ENCODE results near the gene GPR15. TPM values are rescaled to one million over a fixed set of nuclear protein-coding genes. Genes with fewer than 3 reads are reported as not detected.

GPR15 gene
- total RNA-seq, 2 donors from 2014 or later: not detected

DNA sequence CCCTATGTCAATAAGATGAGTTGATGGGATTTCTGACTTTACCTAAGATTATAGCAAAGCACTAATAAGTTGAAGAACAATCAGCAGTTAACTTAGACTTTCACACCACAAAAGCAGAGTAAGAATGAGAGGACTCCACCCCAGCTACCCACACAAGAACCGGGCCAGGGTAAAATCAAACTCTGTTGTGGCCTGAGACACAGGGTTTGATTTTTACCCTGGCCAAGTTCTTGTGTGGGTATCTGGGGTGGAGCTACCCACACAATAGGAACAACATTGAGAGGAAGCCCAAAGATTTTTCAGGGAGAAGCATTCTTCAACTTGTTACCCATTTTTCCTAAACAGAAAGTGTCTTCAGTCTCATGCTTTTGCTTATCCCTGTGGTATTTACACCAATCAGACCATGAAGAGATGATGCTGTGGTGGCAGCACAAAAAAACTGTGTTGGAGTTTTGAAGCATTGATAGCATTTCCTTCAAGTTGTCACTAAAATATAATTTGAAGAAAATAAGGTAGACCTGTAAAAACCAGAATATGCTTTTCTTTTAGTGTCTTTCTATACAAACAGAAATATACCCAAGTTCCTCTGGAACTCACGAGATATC lies 36.0 kb downstream of the GPR15 start:
- intact Hi-C loops (cut with DNase I): no loop called here
- no peaks in the 10 kb centered on the region for H3K4me1 ChIP-seq
- DNase-seq (no peak), ATAC-seq (no peak)
- H3K27ac ChIP-seq: no peak overlapping the region
- 52 to 67% methylated on average over 2 of the region's 2 CpGs for WGBS, 2 donors
- no peaks in the 10 kb centered on the region for H3K9me3 ChIP-seq
- no peak overlapping the region for H3K4me3 ChIP-seq
- H3K27me3 ChIP-seq: no peaks in the 10 kb centered on the region
- TF ChIP-seq, protein P1, sequence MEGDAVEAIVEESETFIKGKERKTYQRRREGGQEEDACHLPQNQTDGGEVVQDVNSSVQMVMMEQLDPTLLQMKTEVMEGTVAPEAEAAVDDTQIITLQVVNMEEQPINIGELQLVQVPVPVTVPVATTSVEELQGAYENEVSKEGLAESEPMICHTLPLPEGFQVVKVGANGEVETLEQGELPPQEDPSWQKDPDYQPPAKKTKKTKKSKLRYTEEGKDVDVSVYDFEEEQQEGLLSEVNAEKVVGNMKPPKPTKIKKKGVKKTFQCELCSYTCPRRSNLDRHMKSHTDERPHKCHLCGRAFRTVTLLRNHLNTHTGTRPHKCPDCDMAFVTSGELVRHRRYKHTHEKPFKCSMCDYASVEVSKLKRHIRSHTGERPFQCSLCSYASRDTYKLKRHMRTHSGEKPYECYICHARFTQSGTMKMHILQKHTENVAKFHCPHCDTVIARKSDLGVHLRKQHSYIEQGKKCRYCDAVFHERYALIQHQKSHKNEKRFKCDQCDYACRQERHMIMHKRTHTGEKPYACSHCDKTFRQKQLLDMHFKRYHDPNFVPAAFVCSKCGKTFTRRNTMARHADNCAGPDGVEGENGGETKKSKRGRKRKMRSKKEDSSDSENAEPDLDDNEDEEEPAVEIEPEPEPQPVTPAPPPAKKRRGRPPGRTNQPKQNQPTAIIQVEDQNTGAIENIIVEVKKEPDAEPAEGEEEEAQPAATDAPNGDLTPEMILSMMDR (IDR thresholded peaks at IDR 0.05): no peak
- TF ChIP-seq POLR2A (IDR thresholded peaks at IDR 0.05): no peak
- no peaks in the 10 kb centered on the region for H3K36me3 ChIP-seq (replicated peaks in 1 of 2; ENCODE audit: insufficient read depth in 1 of 2, low read depth in 2 of 2)

DNA sequence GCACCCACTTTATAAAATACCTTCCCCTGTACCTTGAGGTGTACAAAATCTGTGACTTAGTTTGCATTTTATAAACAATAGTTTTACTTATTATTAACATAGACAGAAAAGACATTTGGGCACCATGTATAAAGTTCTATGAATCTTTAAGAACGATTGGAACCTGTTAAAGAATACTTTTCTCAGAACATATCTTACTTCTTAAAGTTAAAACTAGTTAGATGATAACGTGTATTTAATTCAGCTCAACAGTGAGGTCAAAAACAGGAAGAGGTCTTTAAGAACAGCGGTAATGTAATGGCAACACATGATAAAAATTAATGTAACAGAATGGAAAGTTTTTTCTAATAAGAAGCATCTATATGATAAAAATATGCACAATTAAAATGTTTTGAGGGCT lies 36.6 kb downstream of the GPR15 start:
- DNase-seq: no peak
- no peaks in the 10 kb centered on the region for H3K4me1 ChIP-seq

DNA sequence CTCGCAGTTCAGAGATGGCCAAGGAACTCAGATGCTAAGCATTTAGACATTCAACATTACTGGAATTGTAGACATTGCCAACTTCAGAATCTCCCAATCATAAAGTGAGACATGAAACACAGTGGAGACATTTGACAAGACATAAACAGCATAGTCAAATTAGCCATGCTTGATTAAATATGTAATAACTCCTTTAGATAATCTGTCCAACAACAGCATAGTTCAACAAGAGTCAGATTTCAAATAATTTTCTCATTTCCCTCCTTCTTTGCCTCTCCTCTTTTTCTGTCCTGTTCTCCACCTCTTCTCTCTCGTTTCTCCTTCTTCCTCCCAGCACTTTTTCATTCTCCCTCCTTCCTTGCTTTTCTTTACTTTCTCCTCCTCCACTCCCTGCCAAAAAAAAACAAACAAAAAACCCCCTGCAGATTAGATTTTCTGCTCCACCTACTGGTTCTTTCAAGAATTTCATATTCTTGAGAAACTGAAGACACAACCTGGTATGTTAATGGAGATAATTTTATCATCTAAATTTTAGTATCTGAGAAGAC lies 41.5 kb downstream of the GPR15 start:
- intact Hi-C loops (cut with DNase I): no loop called here
- ATAC-seq: no peak

More for the DNA sequence above, 36.6 kb downstream of the GPR15 start:
- H3K9me3 ChIP-seq: no peaks in the 10 kb centered on the region
- TF ChIP-seq, protein P1 (IDR thresholded peaks at IDR 0.05): no peak
- no peak for TF ChIP-seq POLR2A (IDR thresholded peaks at IDR 0.05)
- no peak for ATAC-seq
- no peak overlapping the region for H3K27ac ChIP-seq
- H3K27me3 ChIP-seq: no peaks in the 10 kb centered on the region
- intact Hi-C loops (cut with DNase I): no loop called here
- no peak overlapping the region for H3K4me3 ChIP-seq
- WGBS, 2 donors: 58 to 59% methylated on average over 3 of the region's 3 CpGs
- H3K36me3 ChIP-seq (replicated peaks in 1 of 2; ENCODE audit: insufficient read depth in 1 of 2, low read depth in 2 of 2): no peaks in the 10 kb centered on the region

DNA sequence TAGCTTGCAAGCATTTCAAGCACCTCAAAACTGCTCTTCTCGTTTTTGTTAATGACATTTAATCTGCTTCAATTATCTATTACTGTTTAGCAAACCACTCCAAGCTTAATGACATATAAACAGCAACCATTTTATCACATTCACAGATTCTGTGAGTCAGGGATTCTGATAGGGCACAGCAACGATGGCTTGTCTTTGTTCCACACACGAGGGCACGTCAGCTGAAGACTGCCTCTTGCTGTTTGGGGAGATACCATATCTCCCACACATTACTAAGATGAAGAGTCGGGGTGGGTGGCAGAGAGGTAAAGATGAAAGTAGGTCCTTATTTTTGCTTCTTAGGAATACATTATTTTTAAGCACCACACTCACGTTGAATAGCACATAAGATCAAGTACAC lies 42.4 kb downstream of the GPR15 start:
- intact Hi-C loops (cut with DNase I): no loop called here
- DNase-seq: no peak
- Histone ChIP-seq H3K36me3 (replicated peaks in 1 of 2; ENCODE audit: insufficient read depth in 1 of 2, low read depth in 2 of 2) (peaks cover 0 to 2% of the 10 kb centered on the region in 2 donors), H3K4me1 (no peaks in the 10 kb centered on the region), H3K27ac (no peak overlapping the region), H3K9me3 (no peaks in the 10 kb centered on the region), H3K4me3 (no peak overlapping the region), H3K27me3 (no peaks in the 10 kb centered on the region)
- 56 to 58% methylated on average over 6 of the region's 6 CpGs for WGBS, 2 donors
- TF ChIP-seq, protein P1 (IDR thresholded peaks at IDR 0.05): no peak
- TF ChIP-seq POLR2A (IDR thresholded peaks at IDR 0.05): no peak
- no peak for ATAC-seq

More for the DNA sequence above, 41.5 kb downstream of the GPR15 start:
- no peak overlapping the region for H3K4me3 ChIP-seq
- no peaks in the 10 kb centered on the region for H3K4me1 ChIP-seq
- TF ChIP-seq, protein P1 (IDR thresholded peaks at IDR 0.05): peak in 4 of 7 experiments; percentile 5 to 33 (median 22)
- no peak for TF ChIP-seq POLR2A (IDR thresholded peaks at IDR 0.05)
- H3K36me3 ChIP-seq (replicated peaks in 1 of 2; ENCODE audit: insufficient read depth in 1 of 2, low read depth in 2 of 2): peaks cover 0 to 2% of the 10 kb centered on the region in 2 donors
- no peaks in the 10 kb centered on the region for H3K27me3 ChIP-seq
- H3K9me3 ChIP-seq: no peaks in the 10 kb centered on the region
- no peak overlapping the region for H3K27ac ChIP-seq
- no peak for DNase-seq
- 36 to 39% methylated on average over 2 of the region's 2 CpGs for WGBS, 2 donors
